Chondrocyte (in vitro differentiated cells): ENCODE data around the gene NGLY1. TPM values are rescaled to one million over a fixed set of nuclear protein-coding genes. Genes with fewer than 3 reads are reported as not detected.

Experiments
- DNase-seq: peaks from one replicate; pipeline ENCODE4 v3.0.0; 2021; ENCODE audit warnings: mixed read lengths, low spot score
- H3K27ac Mint-ChIP-seq: one replicate; pipeline ENCODE4 v1.8.0; 2021; ENCODE audit warnings: mild to moderate bottlenecking, moderate library complexity, mixed read lengths; ENCODE audit not compliant: unreplicated experiment
- H3K27me3 Mint-ChIP-seq: 2 replicates; pipeline ENCODE4 v1.8.0; 2021; ENCODE audit warnings: low read depth, mixed read lengths
- H3K36me3 Mint-ChIP-seq: 2 replicates; pipeline ENCODE4 v1.8.0; 2021; ENCODE audit warnings: low read depth, mixed read lengths
- H3K4me1 Mint-ChIP-seq: 2 replicates; pipeline ENCODE4 v1.8.0; 2021; ENCODE audit warnings: low read depth, mild to moderate bottlenecking, mixed read lengths
- H3K4me3 Mint-ChIP-seq: one replicate; pipeline ENCODE4 v1.8.0; 2021; ENCODE audit warnings: mild to moderate bottlenecking, moderate library complexity, mixed read lengths; ENCODE audit not compliant: unreplicated experiment
- H3K9me3 Mint-ChIP-seq: 2 replicates; pipeline ENCODE4 v1.8.0; 2021; ENCODE audit warnings: low read depth, mixed read lengths
- CTCF ChIP-seq: fragments of 200-600 bp; sonication (generic); IDR thresholded peaks from 2 replicates; pipeline ENCODE4 v1.5.0; 2021; ENCODE audit warnings: antibody characterized with exemption, mild to moderate bottlenecking, moderate library complexity
- total RNA-seq: library from RNA; stranded (reverse); gene quantifications from 3 replicates; pipeline ENCODE4 v1.2.1, GENCODE V29; 2021

The NGLY1 gene
- total RNA-seq, 1 donor from 2014 or later: 29.1 TPM

- H3K4me3 Mint-ChIP-seq: no peak overlapping the region
- H3K27ac Mint-ChIP-seq: no peak overlapping the region
- H3K27me3 Mint-ChIP-seq: no peaks in the 10 kb centered on the region
- peaks cover 27% of the 10 kb centered on the region for H3K9me3 Mint-ChIP-seq
- no peak for DNase-seq
- no peak for TF ChIP-seq CTCF
- H3K36me3 Mint-ChIP-seq: peaks cover 42% of the 10 kb centered on the region
- H3K4me1 Mint-ChIP-seq: peaks cover 5% of the 10 kb centered on the region
These were observed 7.3 kb downstream of the NGLY1 start for GRCh38 chr3:25775936-25776335.

- TF ChIP-seq CTCF: no peak
- no peak overlapping the region for H3K4me3 Mint-ChIP-seq
- no peak for DNase-seq
- H3K27me3 Mint-ChIP-seq: no peaks in the 10 kb centered on the region
- H3K36me3 Mint-ChIP-seq: peaks cover 14% of the 10 kb centered on the region
- H3K27ac Mint-ChIP-seq: no peak overlapping the region
- H3K9me3 Mint-ChIP-seq: peaks cover 27% of the 10 kb centered on the region
- H3K4me1 Mint-ChIP-seq: no peaks in the 10 kb centered on the region
These were observed 14.4 kb downstream of the NGLY1 start for GRCh38 chr3:25768851-25769250.

DNA sequence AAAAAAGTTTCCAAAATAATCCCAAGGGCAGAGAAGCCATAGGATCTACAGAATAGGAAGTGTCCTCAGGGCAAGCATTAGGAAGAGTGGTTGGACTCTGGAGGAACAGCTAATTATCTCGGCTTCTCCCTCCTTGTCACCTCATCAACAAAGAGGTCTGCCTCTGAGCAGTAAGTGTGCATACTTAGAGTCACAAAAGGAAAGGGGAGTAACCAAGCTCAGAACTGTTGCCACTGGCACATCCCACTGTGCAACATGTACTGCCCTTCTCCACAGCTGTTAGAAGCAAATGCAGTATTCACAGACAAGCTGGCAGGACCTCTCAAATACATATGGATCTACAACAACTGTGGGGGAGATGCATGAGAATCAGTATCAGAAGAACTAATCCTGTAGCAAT is 31.5 kb downstream of the NGLY1 start:
- DNase-seq: no peak
- H3K27me3 Mint-ChIP-seq: no peaks in the 10 kb centered on the region

DNA sequence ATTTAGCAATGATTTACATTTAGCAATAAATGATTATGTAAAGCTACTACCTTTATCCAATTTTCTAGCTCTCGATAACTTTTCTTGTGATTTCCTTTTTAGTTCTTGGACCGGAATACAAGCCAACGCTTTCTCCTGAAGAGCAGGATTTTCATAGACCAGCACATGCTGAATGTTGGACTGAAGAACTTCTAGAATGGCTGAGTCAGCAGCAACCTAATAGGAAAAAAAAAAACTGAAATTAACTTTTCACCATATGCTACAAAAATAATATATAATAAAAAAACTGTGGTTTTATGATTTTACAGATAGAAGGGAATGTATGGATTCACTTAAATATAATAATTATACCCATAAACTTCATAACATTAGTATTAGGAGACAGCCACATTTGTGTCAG is 32.2 kb downstream of the NGLY1 start:
- DNase-seq: no peak
- no peak overlapping the region for H3K27ac Mint-ChIP-seq
- H3K9me3 Mint-ChIP-seq: no peaks in the 10 kb centered on the region
- H3K4me3 Mint-ChIP-seq: no peak overlapping the region
- TF ChIP-seq CTCF: no peak
- H3K36me3 Mint-ChIP-seq: peaks cover 35% of the 10 kb centered on the region
- no peaks in the 10 kb centered on the region for H3K27me3 Mint-ChIP-seq
- peaks cover 8% of the 10 kb centered on the region for H3K4me1 Mint-ChIP-seq

More for the DNA sequence above, 31.5 kb downstream of the NGLY1 start:
- Mint-ChIP-seq H3K27ac (no peak overlapping the region), H3K4me1 (peaks cover 8% of the 10 kb centered on the region), H3K36me3 (peaks cover 39% of the 10 kb centered on the region), H3K9me3 (no peaks in the 10 kb centered on the region), H3K4me3 (no peak overlapping the region)
- no peak for TF ChIP-seq CTCF

GRCh38 chr3:25749031-25749581 is 34.1 kb downstream of the NGLY1 start:
- Mint-ChIP-seq H3K27ac (no peak overlapping the region), H3K36me3 (peaks cover 38% of the 10 kb centered on the region)

More at GRCh38 chr3:25749031-25749581, 34.1 kb downstream of the NGLY1 start:
- no peaks in the 10 kb centered on the region for H3K9me3 Mint-ChIP-seq
- DNase-seq: no peak
- H3K27me3 Mint-ChIP-seq: no peaks in the 10 kb centered on the region
- H3K4me3 Mint-ChIP-seq: no peak overlapping the region
- TF ChIP-seq CTCF: no peak
- H3K4me1 Mint-ChIP-seq: peaks cover 3% of the 10 kb centered on the region
